ENCODE results near the gene DLGAP5.

Gene DLGAP5

GRCh38 chr14:55153951-55154350 is 37.4 kb downstream of the DLGAP5 start:
- FAIRE-seq (peak; percentile 35), DNase-seq (ENCODE audit: insufficient read length, low spot score) (no peak)
- no peak for TF ChIP-seq CTCF (IDR thresholded peaks at IDR 0.05; ENCODE audit: insufficient read depth, missing control alignments)

- FAIRE-seq (no peak), DNase-seq (ENCODE audit: insufficient read length, low spot score) (no peak)
- no peak for TF ChIP-seq CTCF (IDR thresholded peaks at IDR 0.05; ENCODE audit: insufficient read depth, missing control alignments)
Observed at GRCh38 chr14:55152052-55152753, 39.2 kb downstream of the DLGAP5 start.

- TF ChIP-seq CTCF (IDR thresholded peaks at IDR 0.05; ENCODE audit: insufficient read depth, missing control alignments) = no peak
Observed at GRCh38 chr14:55151601-55152000, 39.8 kb downstream of the DLGAP5 start.

GRCh38 chr14:55146425-55146824 is 45.0 kb downstream of the DLGAP5 start:
- DNase-seq (ENCODE audit: insufficient read length, low spot score) = no peak
- TF ChIP-seq CTCF (IDR thresholded peaks at IDR 0.05; ENCODE audit: insufficient read depth, missing control alignments) = no peak
- FAIRE-seq = no peak

More at GRCh38 chr14:55151601-55152000, 39.8 kb downstream of the DLGAP5 start:
- no peak for DNase-seq (ENCODE audit: insufficient read length, low spot score)
- FAIRE-seq = no peak

- DNase-seq (ENCODE audit: insufficient read length, low spot score) = no peak
- no peak for FAIRE-seq
- no peak for TF ChIP-seq CTCF (IDR thresholded peaks at IDR 0.05; ENCODE audit: insufficient read depth, missing control alignments)
Observed at GRCh38 chr14:55142466-55142865, 48.9 kb downstream of the DLGAP5 start.

GRCh38 chr14:55141825-55142224 is 49.6 kb downstream of the DLGAP5 start:
- FAIRE-seq (no peak), DNase-seq (ENCODE audit: insufficient read length, low spot score) (no peak)
- TF ChIP-seq CTCF (IDR thresholded peaks at IDR 0.05; ENCODE audit: insufficient read depth, missing control alignments) = no peak

GRCh38 chr14:55139696-55140509 is 51.5 kb downstream of the DLGAP5 start:
- no peak for TF ChIP-seq CTCF (IDR thresholded peaks at IDR 0.05; ENCODE audit: insufficient read depth, missing control alignments)
- no peak for DNase-seq (ENCODE audit: insufficient read length, low spot score)
- no peak for FAIRE-seq
